Stimulated activated CD4-positive, alpha-beta T cell treated with anti-CD3 and anti-CD28 coated beads, Interleukin-2, amount 100 ng/mL, for 24 hours (primary cell): Measurements from ENCODE around the gene ANKRD40.
"Not testable (repeated sequence)": the region's sequence is repeated elsewhere in the genome, so short reads cannot be mapped to it uniquely, and the experiment has no call there.

Experiments
- DNase-seq, 2 donors: peaks; one replicate each; pipeline ENCODE4 v3.0.0-alpha.2; 2020

Gene ANKRD40

DNA sequence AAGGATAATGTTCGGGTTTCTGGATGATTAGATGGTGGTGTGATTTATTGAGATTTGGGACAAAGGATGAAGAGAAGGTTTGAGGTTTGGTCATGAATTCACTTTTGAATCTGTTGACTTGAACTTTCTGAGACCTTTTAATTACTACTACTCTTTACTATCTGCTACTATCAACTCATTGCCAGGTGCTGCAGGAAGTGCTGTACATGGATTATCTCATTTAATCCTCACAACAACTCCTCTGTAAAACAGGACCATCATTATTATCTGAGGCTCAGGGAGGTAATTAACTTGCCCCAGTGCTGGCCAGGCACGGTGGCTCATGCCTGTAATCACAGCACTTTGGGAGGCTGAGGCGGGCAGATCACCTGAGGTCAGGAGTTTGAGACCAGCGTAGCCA lies 2.9 kb upstream of the ANKRD40 start:
- DNase-seq, result no peak

GRCh38 chr17:50710025-50710424 lies 2.3 kb upstream of the ANKRD40 start:
- DNase-seq, result no peak

- DNase-seq, result not testable (repeated sequence)
These were observed 1.3 kb upstream of the ANKRD40 start for GRCh38 chr17:50709053-50709452.

DNA sequence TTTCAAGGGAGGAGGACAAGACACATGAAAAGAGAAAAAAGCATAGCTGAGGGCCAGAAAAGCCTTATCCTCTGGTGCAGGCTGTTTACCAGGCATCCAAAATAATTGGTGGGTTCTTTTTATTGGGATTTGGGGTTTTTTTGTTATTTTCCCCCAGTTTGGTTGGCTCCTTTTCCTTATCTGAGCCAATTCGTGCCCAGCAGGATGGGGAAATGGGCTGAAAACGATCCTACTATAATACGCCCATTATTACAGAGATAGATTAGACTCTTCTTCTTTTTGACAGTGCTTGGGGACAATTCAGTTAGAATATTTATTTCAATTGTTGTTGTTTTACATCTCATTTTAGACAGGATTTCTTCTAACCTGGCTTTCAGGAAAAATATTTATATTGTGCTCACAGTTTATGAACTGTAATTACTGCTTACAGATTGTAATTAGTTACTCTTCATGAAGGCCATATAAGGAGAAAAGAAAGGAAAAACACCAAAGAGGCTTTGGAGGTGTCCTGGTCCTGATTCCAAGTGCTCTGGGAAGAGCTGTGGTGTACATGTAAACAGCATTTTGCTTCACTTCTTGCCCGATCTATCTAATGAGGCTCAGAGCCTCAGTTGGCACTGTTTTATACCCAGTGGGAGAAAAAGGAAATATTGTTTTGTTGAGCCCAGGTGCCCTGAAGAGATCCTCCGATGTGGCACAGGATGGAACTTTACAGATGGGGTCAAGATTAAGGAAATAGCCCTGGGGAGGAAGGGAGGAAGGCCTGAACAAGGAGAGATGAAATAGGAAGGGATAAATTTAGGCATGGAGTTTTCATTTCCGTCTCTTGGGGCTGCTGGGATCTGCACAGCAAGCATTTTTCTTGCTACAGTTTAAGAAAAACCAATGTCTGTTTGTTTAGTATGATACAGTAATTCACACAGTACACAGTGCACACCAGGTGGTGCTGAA lies 611 bp upstream of the ANKRD40 start:
- no peak for DNase-seq

DNA sequence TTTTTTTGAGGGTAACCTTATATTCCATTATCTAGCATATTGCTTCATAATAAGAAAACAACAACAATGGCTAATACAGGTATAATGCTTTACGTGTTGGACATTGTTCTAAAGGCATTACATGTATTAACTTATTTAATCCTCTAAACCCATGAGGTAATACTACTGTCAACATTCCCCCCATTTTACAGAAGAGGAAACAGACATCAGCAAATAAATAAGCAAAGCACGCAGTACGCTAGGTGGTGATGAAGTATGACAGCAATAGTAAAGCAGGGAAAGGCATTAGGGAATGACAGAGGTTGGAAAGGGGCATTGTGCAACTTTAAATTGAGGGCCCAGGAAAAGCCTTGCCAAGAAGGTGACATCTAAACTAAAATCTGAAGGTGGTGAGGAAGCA lies 4.6 kb downstream of the ANKRD40 start:
- DNase-seq, result no peak

DNA sequence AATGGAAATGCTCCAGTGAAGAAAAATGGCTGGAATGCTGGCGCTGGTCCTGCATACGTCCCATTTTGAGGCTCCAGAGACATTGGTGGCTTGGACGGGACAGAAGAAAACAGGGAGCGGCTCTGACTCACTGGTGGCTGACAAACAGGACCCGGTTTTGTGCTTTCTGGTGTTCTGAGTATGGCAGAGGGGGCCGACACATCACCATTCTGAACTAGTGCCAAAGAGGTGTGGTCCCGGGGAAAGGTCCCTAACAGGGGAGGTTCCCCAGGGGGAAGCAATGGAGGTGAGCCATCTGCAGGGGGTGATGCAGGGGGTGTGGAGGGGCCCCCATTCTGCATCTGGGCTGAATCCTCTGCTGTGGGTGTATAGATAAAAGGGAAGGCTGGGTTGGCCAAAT lies 8.3 kb downstream of the ANKRD40 start:
- DNase-seq, result no peak

GRCh38 chr17:50697663-50698272 lies 9.9 kb downstream of the ANKRD40 start:
- DNase-seq, result no peak

DNA sequence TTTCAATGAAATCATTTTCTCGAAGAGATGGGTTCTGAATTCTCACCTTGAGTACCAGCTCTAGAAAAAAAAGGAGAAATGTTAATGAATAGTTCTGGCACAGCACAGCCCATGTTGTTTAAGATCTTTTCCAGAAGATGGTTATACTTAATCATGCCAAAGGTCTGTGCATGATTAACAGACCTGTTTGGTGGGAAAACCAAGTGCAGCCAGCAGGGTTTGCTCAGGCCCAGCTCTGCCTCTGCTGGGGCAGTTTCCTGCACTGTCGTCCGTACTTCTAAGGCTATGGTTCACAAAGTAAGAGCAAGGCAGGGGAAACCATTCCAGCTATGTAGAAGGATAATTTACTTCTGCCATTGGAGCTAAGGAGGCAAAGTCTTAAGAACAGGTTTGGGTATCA lies 10.7 kb downstream of the ANKRD40 start:
- DNase-seq, result no peak

- DNase-seq, result no peak
These were observed 11.3 kb downstream of the ANKRD40 start for GRCh38 chr17:50696365-50696879.

GRCh38 chr17:50693036-50693682 lies 14.6 kb downstream of the ANKRD40 start:
- no peak for DNase-seq

DNA sequence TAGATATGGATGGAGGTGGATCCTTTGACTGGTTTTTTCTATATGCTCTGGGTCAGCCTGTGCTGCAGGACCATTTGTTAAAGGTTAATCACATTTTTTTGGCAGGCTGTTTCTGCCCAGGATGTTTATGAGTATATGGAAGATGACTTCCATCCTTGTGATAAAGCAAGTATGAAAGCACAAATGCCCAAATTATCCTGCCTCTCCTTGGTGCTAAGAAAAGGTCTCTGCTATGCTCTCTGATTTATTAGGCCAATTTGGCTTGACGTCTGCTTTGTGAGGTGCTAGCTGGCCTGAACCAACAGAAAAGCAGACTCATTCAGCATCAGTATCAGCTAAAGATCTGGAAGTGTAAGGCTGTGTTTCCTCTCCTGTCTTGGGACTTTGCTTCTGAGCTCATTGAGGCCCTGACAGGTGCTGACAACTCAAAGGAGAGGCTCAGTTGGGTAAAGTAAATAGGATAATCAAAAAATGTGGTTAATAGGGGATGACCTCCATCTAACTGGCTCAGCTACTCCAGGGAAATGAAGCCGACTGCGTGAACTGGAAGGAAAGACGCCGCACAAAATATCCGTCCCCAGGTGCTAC lies 15.2 kb downstream of the ANKRD40 start:
- no peak for DNase-seq

DNA sequence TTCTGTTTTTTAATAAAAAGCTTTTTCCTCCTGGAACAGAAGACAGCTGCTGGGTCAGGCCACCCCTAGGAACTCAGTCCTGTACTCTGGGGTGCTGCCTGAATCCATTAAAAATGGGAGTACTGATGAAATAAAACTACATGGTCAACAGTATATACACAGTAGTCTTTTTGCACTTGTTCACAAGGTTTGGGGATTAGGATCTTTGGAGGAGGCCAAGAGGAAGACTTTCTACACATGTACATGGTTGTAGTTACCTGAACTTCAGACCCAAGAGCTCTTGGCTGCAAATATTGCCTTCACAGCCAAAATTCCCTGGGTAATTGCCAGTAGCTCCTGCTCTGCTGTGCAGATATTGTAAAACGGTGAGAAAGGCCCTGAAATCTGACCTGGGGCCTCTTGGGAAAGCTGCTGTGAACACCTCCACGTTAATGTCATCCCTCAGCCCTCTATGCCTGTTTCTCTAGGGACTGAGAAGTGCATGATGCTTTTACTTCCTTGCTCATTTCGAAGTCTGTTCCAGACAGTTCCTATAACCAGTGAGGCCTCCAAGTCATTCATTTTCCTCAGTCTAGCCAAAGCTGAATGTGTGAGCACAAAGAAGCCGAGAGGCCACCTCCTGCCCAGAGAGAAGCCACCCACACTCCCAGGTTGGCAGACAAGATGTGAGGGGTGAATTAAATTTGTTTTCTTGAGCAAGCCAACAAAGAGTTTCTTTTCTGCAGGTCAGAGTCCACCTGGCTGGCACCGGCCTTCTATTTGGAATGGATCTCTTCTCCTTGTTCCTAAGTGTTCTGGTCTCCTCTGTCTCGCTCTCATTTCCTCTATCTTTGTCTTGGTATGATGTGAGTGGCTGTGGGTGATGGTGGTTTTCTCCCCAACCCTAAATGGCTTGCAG lies 15.9 kb downstream of the ANKRD40 start:
- no peak for DNase-seq

DNA sequence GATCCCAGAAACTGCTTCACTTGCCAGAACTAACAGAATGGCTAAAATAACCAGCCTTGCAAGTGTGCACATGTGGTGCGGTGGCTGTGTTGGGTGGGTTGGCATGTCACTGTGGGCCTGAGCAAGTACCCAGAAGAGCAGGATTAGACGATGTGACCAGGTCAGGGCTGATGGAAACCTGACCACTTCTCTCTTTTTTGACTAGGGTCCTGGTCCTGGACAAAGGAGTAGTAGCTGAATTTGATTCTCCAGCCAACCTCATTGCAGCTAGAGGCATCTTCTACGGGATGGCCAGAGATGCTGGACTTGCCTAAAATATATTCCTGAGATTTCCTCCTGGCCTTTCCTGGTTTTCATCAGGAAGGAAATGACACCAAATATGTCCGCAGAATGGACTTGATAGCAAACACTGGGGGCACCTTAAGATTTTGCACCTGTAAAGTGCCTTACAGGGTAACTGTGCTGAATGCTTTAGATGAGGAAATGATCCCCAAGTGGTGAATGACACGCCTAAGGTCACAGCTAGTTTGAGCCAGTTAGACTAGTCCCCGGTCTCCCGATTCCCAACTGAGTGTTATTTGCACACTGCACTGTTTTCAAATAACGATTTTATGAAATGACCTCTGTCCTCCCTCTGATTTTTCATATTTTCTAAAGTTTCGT lies 16.7 kb downstream of the ANKRD40 start:
- no peak for DNase-seq

DNA sequence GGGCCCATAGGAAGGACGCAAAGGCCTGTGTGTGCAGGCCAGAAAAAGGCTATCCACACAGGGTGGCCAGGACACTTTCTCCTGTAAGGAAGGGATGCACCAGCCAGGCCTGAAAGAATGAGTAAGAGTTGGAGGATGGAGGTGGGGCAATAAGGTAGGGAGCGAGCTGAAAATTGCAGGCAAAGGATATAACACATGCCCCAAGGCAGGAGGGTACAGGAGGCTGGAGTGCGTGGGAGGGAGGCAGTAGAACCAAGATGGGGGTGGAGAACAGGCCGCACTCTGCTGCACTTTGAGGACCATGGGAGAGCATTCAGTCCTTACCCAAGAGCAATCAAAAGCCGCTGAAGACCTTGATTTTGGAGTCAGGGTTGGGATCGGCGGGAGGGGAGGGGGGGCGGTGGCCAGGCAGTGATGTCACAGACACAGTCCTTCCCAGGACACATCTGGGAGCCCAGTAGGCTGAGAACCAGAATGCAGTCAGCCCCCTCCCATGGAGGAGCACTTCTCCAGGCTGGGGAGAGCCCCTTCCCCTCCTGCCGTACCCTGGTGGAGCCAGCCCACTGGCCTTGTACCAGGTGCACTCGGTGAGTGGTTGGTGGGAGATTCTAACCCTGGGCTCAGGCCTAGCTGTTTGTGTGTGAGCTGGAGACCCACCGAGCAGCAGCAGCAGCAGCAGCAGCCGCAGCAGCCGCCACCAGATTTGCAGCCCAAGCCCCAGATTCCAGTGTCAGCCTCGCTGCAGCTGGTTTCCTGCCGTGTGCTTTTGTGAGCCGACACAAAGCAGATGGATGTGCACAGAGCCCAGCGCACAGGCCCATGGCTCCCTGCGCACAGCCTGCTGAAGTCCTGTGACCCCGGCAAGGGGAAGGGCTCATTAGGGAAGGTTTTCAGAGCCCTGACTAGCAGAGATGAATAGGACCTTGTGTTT lies 17.5 kb downstream of the ANKRD40 start:
- DNase-seq, result no peak

DNA sequence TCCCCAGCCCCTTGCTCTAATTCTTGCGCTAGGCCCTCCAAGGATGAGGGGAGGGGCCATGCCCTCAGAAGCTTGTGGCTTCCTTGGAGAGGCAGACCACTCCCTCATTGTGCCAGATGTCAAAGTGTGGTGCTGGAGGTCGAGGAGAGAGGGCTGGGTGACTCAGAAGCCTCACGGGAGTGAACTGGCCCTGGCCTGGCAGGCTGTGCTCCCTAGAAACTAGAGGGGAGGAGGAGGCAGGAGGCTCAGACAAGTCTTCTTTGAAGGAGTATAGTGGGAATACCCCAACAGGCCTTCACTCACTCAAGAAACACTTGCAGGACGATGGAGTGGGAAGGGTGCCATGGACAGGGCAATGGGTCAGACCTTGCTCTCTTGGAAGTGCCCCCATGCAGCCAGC lies 18.5 kb downstream of the ANKRD40 start:
- no peak for DNase-seq

DNA sequence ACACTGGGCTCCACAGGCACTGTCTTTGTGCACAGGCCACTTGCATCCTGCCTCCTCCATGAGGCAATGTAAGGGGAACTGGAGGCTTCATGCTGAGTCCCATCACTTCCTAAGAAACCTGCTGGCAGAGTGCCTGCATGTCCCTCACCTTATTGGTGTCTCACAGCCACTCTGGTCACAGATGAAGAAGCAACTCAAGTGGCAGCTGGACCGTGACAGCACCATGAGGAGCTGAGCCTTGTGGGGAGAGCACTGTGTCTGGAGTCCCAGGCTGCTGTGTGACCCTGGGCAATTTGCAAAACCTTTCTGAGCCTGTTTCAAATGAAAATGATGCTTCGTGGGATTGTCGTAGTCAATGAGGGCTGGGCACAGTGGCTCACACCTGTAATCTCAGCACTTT lies 19.5 kb downstream of the ANKRD40 start:
- DNase-seq, result no peak

- DNase-seq, result no peak
These were observed 20.3 kb downstream of the ANKRD40 start for GRCh38 chr17:50687200-50688066.

DNA sequence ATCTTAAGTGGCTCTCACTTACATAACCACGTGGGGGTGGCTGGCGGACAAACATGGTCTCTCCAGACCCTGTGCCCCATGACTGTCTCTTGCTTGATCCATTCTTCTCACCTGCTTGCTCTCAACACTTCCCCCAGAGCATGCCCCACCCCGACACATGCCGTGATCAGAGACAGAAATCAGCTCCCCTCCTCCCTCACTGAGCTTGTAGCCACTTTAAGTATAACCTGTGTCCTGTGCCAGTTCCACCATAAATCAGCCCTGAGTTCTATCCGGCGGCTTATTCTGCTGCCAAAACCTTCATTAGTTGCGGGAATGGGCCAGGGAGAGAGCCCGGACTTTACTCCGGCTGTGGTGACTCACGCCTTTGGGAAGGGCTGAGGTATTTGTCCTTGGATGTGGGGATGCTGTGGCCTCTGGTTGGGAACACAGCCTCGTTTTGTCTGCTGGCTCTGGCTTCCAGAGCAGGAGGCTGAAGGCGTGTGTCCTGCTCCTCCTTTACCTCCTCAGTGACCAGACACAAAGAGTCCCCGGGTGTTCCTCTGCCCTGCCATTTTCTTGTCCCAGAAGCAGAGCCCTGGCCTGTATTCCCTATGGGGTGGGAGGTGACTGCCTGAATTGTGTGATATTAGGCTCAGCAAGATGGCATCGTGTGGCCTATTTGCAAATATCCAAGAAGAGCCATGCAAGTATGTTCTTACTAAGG lies 21.1 kb downstream of the ANKRD40 start:
- no peak for DNase-seq
